Measurements from ENCODE around the gene FMN1.

Gene FMN1

DNA sequence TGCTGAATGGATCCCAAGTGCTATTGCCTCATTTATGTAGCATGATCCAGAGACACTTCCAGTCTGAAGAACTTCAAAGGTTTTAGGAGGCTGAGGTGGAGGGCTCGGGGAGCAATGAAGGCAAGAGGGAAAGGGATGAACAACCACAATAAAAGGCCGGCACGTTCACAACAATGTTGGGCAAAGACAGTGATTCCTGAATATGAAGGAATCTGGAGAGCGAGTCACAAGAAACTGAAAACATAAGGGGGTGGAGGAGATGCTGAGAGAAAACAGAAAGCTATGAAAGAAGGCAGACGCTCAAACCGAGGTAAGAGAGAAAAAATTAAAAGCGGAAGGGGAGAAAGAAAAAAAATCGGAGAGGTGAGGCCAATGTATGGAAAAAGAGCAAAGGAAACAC, 356.6 kb downstream of the FMN1 start:
- Histone ChIP-seq H2AFZ (ENCODE audit: low read depth) (no peak overlapping the region), H3K4me3 (IDR thresholded peaks at IDR 0.05; ENCODE audit: insufficient read depth, low read depth, low read length) (no peak overlapping the region), H3K79me2 (ENCODE audit: insufficient read depth, low read depth) (no peaks in the 10 kb centered on the region), H3K4me1 (ENCODE audit: low read depth, poor library complexity, severe bottlenecking) (peaks cover 13% of the 10 kb centered on the region), H3K4me2 (no peak overlapping the region), H3K27me3 (ENCODE audit: insufficient read depth, low read depth) (no peaks in the 10 kb centered on the region), H3K27ac (no peak overlapping the region), H3K9ac (no peak overlapping the region), H3K36me3 (ENCODE audit: insufficient read depth) (no peaks in the 10 kb centered on the region), H4K20me1 (ENCODE audit: insufficient read depth) (no peaks in the 10 kb centered on the region)
- TF ChIP-seq, protein P1, sequence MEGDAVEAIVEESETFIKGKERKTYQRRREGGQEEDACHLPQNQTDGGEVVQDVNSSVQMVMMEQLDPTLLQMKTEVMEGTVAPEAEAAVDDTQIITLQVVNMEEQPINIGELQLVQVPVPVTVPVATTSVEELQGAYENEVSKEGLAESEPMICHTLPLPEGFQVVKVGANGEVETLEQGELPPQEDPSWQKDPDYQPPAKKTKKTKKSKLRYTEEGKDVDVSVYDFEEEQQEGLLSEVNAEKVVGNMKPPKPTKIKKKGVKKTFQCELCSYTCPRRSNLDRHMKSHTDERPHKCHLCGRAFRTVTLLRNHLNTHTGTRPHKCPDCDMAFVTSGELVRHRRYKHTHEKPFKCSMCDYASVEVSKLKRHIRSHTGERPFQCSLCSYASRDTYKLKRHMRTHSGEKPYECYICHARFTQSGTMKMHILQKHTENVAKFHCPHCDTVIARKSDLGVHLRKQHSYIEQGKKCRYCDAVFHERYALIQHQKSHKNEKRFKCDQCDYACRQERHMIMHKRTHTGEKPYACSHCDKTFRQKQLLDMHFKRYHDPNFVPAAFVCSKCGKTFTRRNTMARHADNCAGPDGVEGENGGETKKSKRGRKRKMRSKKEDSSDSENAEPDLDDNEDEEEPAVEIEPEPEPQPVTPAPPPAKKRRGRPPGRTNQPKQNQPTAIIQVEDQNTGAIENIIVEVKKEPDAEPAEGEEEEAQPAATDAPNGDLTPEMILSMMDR (conservative IDR thresholded peaks at IDR 0.05; ENCODE audit: low read depth, low read length), result no peak

DNA sequence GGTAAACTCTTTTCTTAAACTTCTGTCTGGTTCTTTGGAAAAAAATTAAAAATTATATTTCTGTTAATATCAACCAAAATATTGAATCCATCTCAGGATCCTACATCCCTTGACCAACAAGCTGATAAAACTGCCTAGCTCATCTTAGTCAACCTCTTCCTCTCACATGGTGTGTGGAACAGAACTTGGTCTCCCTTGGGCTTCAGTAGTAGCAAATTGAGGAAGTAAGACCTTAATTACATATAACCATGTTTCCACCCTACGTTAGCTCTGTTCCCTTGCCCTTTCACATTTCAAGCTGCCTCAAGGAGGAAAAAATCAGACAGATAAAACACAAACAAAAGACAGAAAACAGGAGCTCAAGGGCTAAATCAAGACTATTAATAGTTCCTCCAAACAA, 360.4 kb downstream of the FMN1 start:
- no peaks in the 10 kb centered on the region for H3K79me2 ChIP-seq (ENCODE audit: insufficient read depth, low read depth)
- no peak overlapping the region for H3K4me3 ChIP-seq (IDR thresholded peaks at IDR 0.05; ENCODE audit: insufficient read depth, low read depth, low read length)
- no peak overlapping the region for H3K27ac ChIP-seq
- no peaks in the 10 kb centered on the region for H4K20me1 ChIP-seq (ENCODE audit: insufficient read depth)
- H3K9ac ChIP-seq, result no peak overlapping the region
- H2AFZ ChIP-seq (ENCODE audit: low read depth), result no peak overlapping the region
- no peaks in the 10 kb centered on the region for H3K27me3 ChIP-seq (ENCODE audit: insufficient read depth, low read depth)
- H3K4me1 ChIP-seq (ENCODE audit: low read depth, poor library complexity, severe bottlenecking), result peaks cover 13% of the 10 kb centered on the region
- TF ChIP-seq, protein P1 (conservative IDR thresholded peaks at IDR 0.05; ENCODE audit: low read depth, low read length), result no peak
- H3K36me3 ChIP-seq (ENCODE audit: insufficient read depth), result no peaks in the 10 kb centered on the region
- no peak overlapping the region for H3K4me2 ChIP-seq

DNA sequence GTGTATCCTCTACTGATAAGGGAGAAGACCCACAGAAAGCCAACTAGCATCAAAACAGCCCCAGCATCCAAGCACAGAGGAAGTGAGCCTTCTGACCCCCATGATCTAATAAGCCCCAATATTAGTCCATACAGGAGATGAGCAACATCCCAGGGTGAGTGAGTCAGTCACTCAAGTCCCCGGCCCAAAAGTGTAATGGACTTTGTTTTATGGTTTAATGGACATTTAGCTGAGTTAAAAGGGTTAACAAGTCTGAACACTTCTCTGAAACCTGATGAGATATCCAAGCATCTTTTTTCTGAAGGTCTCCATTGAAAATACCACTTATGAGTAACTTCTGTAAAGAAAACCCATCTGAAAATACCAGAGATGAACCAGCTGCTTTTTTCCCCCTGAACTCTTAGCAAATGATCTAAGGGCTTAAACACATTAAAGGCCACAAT, 361.1 kb downstream of the FMN1 start:
- no peak overlapping the region for H3K4me3 ChIP-seq (IDR thresholded peaks at IDR 0.05; ENCODE audit: insufficient read depth, low read depth, low read length)
- no peaks in the 10 kb centered on the region for H3K36me3 ChIP-seq (ENCODE audit: insufficient read depth)
- H2AFZ ChIP-seq (ENCODE audit: low read depth), result no peak overlapping the region

DNA sequence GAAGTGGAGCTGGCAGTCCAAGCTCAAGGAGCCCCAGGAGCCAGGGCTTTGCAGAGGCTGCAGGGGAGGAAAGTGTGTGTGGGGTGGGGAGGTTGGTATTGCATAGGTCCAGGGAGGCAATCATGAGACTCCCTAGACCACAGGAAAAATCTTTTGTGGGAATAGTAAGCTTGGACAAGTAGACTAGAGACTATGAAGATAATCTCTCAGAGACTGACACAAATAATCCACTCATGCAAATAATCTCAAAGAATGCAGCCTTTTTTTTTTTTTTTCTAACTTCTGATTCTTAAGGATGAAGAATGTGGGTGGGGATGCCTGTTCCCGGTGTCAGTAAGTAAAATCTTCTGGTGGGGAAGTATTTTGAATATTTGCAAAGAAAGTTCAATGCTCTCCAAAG, 363.0 kb downstream of the FMN1 start:
- no peaks in the 10 kb centered on the region for H3K79me2 ChIP-seq (ENCODE audit: insufficient read depth, low read depth)
- TF ChIP-seq, protein P1 (conservative IDR thresholded peaks at IDR 0.05; ENCODE audit: low read depth, low read length), result no peak
- H3K4me2 ChIP-seq, result no peak overlapping the region
- no peaks in the 10 kb centered on the region for H4K20me1 ChIP-seq (ENCODE audit: insufficient read depth)
- peaks cover 13% of the 10 kb centered on the region for H3K4me1 ChIP-seq (ENCODE audit: low read depth, poor library complexity, severe bottlenecking)
- no peak overlapping the region for H3K27ac ChIP-seq
- no peak overlapping the region for H2AFZ ChIP-seq (ENCODE audit: low read depth)
- no peaks in the 10 kb centered on the region for H3K27me3 ChIP-seq (ENCODE audit: insufficient read depth, low read depth)
- no peak overlapping the region for H3K4me3 ChIP-seq (IDR thresholded peaks at IDR 0.05; ENCODE audit: insufficient read depth, low read depth, low read length)
- no peaks in the 10 kb centered on the region for H3K36me3 ChIP-seq (ENCODE audit: insufficient read depth)
- H3K9ac ChIP-seq, result no peak overlapping the region

More for the DNA sequence above, 361.1 kb downstream of the FMN1 start:
- Histone ChIP-seq H3K4me2 (no peak overlapping the region), H3K9ac (no peak overlapping the region), H3K27ac (no peak overlapping the region), H4K20me1 (ENCODE audit: insufficient read depth) (no peaks in the 10 kb centered on the region), H3K79me2 (ENCODE audit: insufficient read depth, low read depth) (no peaks in the 10 kb centered on the region), H3K4me1 (ENCODE audit: low read depth, poor library complexity, severe bottlenecking) (peaks cover 13% of the 10 kb centered on the region), H3K27me3 (ENCODE audit: insufficient read depth, low read depth) (no peaks in the 10 kb centered on the region)
- TF ChIP-seq, protein P1 (conservative IDR thresholded peaks at IDR 0.05; ENCODE audit: low read depth, low read length), result no peak
